ENCODE data around the gene SARDH.
"Not testable (repeated sequence)": the region's sequence is repeated elsewhere in the genome, so short reads cannot be mapped to it uniquely, and the experiment has no call there.

The SARDH gene

GRCh38 chr9:133633681-133634080 lies 104.5 kb downstream of the SARDH start:
- TF ChIP-seq CTCF (IDR thresholded peaks at IDR 0.05; ENCODE audit: insufficient read depth, low read depth, low read length, missing control alignments): no peak
- DNase-seq (ENCODE audit: low read depth): no peak
- no peak overlapping the region for H3K4me3 ChIP-seq (ENCODE audit: low read depth, low read length)

DNA sequence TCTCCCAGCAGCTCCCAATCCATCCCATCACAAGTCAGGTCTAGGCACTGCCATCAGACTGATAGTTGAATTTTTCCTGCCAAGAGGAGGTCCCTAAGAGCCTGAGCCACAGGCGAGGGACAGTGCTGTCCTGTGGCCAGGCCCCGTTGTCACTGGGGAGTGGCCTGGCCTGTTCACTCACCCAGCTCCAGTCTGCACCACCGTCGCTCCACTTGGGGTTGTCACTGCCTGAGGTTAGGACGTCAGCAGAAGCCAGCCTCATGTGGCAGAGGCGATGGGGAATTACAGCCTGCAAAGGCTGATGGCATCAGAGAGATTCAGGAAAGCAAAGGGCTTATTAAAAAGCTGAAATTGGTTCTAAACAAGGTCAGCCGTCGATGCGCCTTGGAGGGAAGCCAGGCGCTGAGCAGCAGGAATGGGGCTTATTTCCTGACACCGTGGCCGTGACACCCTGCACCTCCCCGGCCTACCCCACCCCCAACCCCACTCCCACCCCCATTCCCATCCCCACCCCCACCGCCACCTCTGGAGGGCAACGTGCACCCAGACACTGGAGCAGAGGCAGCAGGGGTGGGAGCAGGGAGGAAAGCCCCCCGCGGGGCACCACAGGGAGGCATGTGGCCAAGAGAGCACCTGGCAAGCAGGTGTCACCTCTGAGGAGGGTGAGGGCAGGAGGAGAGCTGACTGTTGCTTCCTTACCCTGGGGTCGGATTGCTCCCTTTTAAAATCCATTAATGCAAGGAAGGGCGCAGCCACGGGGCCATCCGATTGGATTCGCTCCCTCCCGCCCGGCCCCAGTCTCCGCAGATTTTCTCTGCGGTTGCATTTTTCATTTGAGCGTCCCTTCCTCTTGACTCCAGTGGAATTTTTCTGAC lies 105.1 kb downstream of the SARDH start:
- no peak for DNase-seq (ENCODE audit: low read depth)
- TF ChIP-seq CTCF (IDR thresholded peaks at IDR 0.05; ENCODE audit: insufficient read depth, low read depth, low read length, missing control alignments): no peak
- H3K4me3 ChIP-seq (ENCODE audit: low read depth, low read length): no peak overlapping the region

- no peak for DNase-seq (ENCODE audit: low read depth)
- TF ChIP-seq CTCF (IDR thresholded peaks at IDR 0.05; ENCODE audit: insufficient read depth, low read depth, low read length, missing control alignments): no peak
- H3K4me3 ChIP-seq (ENCODE audit: low read depth, low read length): no peak overlapping the region
Measured at GRCh38 chr9:133631111-133631510, 107.0 kb downstream of the SARDH start.

GRCh38 chr9:133629221-133630110 lies 108.7 kb downstream of the SARDH start:
- no peak overlapping the region for H3K4me3 ChIP-seq (ENCODE audit: low read depth, low read length)
- no peak for TF ChIP-seq CTCF (IDR thresholded peaks at IDR 0.05; ENCODE audit: insufficient read depth, low read depth, low read length, missing control alignments)
- no peak for DNase-seq (ENCODE audit: low read depth)

DNA sequence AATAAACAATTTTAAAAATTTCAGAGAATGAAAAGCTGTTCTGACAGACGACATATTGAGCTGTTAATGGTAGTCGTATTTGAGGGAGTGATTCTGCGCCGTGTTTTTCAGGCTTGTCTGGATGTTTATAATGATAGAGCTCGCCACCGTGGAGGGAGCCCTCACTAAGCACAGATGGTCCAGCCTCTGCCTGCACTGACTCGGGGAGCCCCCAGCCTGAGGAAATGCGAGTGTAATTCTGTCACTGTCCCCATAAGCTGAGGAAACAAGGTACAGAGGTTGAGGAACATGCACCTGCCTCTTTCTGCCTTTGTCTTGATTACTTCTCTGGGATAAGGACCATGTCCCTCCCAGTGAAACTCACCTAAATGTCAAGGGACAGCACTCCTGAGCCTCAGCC lies 109.4 kb downstream of the SARDH start:
- H3K4me3 ChIP-seq (ENCODE audit: low read depth, low read length): no peak overlapping the region
- no peak for DNase-seq (ENCODE audit: low read depth)
- TF ChIP-seq CTCF (IDR thresholded peaks at IDR 0.05; ENCODE audit: insufficient read depth, low read depth, low read length, missing control alignments): no peak

GRCh38 chr9:133627341-133627740 lies 110.8 kb downstream of the SARDH start:
- no peak overlapping the region for H3K4me3 ChIP-seq (ENCODE audit: low read depth, low read length)
- no peak for DNase-seq (ENCODE audit: low read depth)
- TF ChIP-seq CTCF (IDR thresholded peaks at IDR 0.05; ENCODE audit: insufficient read depth, low read depth, low read length, missing control alignments): no peak

- not testable (repeated sequence) for DNase-seq (ENCODE audit: low read depth)
Measured at GRCh38 chr9:133626008-133626407, 112.1 kb downstream of the SARDH start.

More at GRCh38 chr9:133626008-133626407, 112.1 kb downstream of the SARDH start:
- not testable (repeated sequence) for H3K4me3 ChIP-seq (ENCODE audit: low read depth, low read length)

Data from GM12865 (cell line).